ENCODE measurements around the gene TMEM238.
A peak's percentile ranks its signal among the peaks of the same experiment; 100 is the strongest.

TMEM238 gene

DNA sequence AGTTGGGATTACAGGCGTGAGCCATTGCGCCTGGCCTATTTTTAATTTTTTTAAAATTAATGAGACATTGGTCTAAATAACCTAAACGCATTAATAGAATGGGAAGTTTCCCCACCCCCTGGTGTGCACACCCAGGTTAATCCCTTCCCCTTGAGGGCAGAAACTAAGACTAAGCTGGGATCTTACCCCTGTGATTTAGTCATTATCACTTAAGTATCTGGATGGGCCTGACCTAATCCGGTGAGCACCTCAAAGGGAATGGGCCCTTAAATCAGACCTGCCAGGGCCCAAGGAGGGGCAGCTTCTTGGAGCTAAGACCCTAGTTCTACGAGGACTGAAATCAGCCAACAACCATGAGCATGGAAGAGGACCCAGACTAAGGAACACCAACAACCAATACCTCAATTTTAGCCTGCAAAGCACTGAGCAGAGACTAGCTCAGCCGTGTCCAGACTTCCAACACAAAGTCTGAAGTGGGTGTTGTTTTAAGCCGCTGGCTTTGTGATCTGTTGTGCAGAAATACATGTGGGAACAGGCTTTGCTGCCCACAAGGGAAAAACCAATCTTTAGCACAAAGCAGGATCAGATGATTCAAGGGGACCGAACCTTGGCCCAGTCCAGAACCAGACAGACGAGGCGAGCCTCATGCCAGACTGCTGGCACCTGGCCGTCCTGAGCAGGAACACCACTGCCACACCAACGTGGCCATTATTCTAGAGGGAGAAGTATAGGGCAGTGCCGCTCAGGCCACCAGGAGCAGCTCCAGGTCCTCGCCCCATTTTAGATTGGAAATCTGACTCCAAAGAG lies 16.4 kb upstream of the TMEM238 start:
- DNase-seq, result no peak

- no peak for DNase-seq
Measured at GRCh38 chr19:55398200-55398925, 14.3 kb upstream of the TMEM238 start.

- no peak for DNase-seq
Measured at GRCh38 chr19:55392820-55393761, 9.0 kb upstream of the TMEM238 start.

DNA sequence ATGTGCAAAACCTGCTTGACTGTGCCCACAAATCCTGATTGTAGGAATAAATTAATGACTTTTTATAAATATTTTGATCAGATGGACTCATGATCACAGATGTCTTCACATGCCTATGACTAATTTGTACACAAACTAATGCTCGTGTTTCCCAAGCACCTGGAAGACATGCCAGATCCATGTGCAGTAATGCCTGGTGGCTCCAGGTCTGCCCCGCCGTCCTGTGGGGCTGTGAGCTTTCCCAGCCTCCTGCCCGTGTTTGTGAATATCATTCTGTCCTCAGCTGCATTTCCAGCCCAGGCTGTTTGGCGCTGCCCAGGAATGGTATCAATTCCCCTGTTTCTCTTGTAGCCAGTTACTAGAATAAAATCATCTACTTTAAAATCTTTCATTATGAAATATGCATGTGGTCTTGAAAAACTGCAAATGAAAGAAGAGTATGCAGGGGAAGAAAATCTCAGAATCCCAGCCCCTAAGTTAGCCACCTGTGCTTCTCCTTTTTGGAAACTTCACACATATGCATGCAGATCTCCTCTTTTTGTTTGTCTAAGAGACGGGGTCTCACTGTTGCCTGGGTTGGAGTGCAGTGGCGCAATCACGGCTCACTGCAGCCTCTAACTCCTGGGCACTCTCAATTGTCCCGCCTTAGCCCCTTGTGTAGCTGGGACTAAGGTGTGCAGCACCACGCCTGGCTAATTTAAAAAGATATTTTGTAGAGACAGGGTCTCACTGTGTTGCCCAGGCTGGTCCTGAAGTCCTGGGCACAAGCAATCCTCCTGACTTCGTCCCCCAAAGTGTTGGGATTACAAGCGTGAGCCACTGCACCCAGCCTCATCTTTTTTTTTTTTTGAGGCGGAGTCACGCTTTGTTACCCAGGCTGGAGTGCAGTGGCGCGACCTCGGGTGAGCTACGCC lies 7.9 kb upstream of the TMEM238 start:
- DNase-seq, result no peak

DNA sequence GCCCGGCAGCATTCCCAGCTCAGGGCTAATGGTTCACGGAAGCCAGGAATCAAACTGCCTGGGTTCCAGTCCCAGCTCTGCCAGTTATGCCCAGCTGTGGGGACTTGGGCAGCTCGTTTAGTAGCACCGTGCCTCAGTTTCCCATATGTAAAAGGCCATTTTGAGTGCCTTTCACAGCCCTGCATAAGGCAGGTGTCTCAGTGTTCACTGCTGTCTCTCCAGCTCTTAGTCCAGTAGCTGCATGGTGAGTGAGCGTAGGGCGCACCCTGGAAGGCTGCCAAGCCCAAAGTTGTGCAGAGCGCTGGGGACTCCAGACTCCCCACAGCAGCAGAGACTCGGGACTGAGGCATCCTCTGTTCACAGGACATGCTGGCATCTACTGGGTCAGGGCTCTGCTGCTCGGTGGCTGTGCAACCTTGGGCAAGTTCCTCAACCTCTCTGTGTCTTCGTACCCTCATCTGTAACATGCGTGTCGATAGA lies 7.1 kb upstream of the TMEM238 start:
- DNase-seq, result no peak

DNA sequence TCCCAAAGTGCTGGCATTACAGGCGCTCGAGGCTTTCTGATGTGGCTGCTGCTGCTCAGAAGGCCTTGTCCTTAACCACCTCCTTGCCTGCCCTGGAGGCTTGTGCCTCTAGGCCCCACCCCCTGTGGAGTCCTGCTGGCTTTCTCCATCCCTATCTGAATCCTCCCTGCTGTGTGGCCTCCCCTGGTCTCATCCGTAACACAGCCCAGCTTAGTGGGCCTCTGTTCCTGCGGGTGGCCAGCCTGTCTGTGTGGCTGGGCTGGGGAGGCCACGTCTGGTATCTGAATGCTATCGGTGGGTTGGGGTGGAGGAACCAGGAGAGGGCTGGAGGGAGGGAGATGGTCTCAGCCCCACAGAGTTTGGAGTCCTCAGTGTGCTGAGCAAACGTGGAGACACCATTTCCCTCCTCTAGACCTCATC lies 6.4 kb upstream of the TMEM238 start:
- peak in 1 of 2 experiments; percentile 7 for DNase-seq

DNA sequence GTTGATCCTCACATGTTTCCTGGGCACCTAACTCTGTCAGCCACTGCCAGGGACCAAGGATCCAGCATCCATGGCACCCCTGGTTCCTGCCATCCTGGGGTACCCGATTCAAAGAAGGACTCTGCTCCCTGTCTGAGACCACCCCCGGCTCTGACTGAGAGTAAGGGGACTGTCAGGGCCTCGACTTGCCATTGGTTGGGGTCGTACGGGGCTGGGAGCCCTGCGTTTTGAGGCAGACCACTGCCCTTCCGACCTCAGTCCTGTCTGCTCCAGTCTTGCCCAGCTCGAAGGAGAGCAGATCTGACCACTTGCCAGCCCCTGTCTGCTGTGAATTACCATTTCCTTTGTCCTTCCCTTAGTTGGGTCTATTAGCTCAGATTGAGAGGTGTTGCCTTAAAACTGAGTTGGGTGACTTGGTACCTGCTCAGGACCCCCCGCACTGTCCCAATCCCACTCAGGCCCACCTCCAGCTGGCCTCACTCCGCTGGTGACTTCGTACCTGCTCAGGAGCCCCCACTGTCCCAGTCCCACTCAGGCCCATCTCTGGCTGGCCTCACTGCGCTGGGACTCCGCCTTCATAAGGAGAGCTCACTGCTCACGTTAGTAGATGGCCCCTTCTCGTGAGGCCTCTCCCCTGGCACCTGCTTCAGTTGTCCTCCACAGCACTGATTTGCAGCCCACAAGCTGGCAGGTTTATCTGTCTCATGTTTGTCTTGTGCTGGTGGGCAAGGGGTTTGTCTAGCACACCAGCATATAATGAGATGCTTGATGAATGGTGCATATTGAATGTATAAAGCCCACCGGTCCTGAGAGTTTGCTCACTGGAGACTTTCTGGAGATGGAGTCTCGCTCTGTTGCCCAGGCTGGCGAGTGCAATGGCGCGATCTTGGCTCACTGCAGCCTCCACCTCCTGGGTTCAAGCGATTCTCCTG lies 5.6 kb upstream of the TMEM238 start:
- no peak for DNase-seq

- no peak for DNase-seq
Measured at GRCh38 chr19:55387736-55388497, 3.8 kb upstream of the TMEM238 start.

- DNase-seq, result no peak
Measured at GRCh38 chr19:55386493-55386971, 2.4 kb upstream of the TMEM238 start.

DNA sequence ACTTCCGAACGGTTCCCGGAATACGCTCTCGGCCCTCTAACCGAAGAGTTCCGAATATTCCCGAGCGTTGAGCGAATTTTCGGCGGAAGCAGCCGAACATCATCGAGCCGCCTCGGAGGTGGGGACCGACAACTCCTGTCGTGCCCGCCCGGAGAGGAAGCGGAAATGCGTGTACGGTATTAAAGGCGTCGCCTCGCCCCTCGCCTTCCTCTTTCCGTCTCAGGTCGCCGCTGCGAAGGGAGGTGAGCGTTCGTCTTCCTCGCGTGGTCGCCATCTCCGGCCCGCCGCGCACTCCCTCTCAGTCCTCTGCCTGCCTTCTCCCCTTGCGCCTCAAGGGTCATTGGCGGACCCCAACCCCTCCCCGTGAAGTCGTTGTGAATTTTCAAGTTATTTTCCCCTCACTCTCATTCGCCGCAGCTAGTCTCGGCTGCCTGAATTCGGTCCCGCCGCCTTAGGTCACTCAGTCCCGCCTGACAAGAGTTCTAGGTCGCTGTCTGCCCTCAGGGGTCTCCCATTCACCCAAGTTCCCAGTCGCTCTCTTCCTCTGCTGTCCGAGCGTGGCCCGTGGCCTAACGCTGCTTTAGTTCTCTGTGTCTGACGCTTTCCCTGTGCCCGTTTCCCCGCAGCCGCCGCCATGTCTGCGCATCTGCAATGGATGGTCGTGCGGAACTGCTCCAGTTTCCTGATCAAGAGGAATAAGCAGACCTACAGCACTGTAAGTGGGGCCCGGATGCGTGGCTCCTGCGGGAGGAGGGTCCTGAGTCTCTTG lies 1.8 kb upstream of the TMEM238 start, which contains the start of gene RPL28:
Gene RPL28, plus strand, starts transcription at position 209 of the 769 bp plus-strand sequence. Its CDS starts 426 bp downstream, at position 635.
- DNase-seq, result peak; percentile 97

DNA sequence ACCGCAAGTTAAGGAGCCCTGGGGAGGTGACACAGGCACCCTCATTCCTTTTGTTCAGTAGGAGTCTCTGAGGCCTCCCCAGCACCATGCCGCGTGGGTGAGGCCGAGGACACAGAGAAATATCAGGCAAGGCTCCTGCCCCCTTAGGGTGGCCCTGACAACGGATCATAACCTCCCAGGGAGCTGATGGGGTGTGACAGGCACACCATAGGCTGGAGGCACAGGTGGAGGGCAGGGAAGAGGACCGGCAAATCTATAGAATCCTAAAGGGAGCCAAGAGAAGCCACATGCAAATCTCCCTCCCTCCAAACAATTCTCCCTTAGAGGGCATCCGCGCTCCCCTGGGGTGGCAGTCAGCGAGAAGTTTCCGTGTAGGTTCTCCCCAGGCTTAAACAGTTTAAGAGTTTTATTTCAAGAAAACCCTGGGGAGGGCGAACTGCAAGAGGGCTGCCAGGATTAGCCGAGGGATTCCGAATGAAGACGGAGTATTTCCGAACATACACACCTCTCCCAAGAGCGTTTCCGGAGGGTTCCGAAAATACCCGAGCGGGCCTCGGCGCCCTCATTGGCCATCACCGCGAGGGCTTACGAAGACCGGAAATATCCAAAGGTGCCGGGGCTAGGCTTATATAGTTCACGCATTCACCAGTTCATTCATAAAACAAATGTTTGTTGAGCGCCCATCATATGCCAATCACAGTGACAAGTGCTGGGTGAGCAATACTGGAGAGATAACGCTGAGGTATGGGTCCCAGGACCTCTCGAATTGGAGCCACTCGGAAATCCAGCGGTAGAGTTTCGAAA lies 1.0 kb upstream of the TMEM238 start:
- DNase-seq, result peak; percentile 94 to 97

DNA sequence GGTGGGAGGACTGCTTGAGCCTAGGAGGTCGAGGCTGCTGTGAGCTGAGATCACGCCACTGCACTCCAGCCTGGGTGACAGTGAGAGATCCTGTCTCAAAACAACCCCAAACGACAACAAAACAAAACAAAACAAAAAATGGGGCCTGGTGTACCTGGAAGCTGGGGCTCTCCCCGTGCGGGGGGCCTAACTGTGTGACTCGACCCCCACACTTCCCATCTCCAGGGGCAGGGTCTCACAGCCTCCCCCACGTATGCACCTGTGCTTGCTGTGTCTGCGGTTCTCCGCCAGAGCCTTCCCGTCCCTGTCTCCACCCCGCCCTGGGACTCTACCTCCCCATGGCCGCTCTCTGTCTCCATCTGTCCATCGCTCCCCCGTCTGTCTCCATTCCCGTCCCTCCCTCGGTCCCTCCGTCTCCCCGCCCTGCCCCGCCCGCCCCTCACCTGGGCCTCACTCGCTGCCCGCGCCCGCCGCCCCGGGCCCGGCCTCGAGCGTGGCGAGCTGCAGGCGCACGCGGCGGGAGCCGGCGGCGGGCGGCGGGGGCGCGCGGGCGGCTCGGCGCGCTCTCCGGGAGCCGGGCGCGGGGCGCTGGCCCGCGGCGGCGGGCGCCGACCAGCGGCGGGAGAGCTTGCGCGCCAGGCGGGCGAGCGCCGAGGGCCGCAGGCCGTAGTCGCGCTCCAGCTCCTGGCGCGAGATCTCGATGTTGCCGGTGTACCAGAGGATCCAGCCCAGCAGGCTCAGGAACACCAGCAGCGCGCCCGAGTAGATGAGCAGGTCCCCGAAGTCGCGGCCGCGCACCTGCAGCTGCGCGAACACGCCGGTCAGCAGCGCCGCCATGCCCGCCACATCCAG lies 587 bp downstream of the TMEM238 start:
- DNase-seq, result peak; percentile 51 to 71

DNA sequence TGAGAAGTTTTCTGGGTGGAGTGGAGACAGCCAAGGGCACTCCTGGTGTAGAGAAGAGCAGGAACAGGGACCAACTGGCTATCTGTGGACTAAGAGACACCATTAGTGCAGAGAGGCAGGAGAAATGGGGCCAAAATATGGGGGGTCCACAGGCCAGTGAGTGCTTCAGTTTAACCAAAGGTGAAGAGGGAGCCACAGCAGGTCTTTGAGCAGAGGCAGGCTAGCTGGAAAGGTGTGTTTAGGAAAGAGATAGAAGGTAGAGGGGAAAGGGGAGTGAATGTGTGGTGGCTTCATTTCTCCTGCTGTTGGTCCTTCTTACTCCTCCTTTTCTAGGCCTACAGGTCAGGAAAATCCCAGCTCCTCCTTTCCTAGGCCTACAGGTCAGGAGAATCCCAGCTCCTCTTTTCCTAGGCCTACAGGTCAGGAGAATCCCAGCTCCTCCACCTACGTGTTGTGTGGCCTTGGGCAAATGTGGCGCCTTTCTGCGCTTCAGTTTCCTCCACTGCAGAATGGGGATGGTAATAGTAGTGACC lies 1.5 kb downstream of the TMEM238 start:
- DNase-seq, result no peak

- DNase-seq, result no peak
Measured at GRCh38 chr19:55382013-55382412, 2.1 kb downstream of the TMEM238 start.

DNA sequence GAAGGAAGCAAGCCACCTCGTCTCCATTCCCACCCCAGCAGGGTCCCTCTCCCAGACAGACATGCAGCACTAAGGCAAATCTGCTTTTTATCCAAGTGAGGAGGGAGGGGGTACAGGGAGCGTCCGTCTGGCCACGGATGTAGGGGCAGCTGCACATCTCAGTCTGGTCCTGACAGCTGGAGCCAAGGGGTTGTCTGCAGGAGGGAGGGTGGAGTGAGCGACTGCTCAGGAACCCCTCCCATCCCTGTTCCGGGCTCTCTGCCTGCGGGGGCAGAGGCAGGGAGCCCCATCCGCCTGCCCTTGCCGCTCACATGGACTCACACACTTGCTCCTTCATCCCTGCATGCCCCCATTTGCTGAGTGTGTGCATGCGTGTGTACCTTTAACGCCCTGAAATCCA lies 4.9 kb downstream of the TMEM238 start:
- no peak for DNase-seq

DNA sequence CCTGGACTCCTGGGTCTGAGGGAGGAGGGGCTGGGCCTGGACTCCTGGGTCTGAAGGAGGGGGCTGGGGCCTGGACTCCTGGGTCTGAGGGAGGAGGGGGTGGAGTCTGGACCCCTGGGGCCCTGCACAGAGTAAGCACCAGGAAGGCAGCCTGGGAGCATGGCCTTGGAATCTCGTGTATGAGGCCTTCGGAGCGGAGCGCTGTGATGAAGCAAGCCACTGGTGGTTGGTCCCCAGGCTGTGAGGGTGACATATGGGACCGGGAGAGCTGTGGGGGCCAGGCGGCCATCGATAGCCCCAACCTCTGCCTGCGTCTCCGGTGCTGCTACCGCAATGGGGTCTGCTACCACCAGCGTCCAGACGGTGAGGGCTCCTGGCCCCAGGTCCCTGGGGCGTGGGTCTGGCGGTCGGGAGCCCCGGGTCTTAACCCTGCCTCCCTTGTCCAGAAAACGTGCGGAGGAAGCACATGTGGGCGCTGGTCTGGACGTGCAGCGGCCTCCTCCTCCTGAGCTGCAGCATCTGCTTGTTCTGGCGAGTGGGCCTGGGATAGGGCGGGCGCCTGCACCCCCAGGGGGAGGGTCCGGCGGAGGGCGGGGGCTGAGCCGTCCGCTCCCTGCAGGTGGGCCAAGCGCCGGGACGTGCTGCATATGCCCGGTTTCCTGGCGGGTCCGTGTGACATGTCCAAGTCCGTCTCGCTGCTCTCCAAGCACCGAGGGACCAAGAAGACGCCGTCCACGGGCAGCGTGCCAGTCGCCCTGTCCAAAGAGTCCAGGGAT lies 6.5 kb downstream of the TMEM238 start:
- DNase-seq, result no peak
